T-helper 2 cell treated with Interferon-gamma antibody and Interleukin-4, amounts not matched to agents 5 μg/mL and 100 μg/mL, for 36 hours (primary cell): Measurements from ENCODE around the gene KIZ.

Experiments used
- DNase-seq: peaks from one replicate; pipeline ENCODE4 v3.0.0; 2021; ENCODE audit warnings: low spot score
- H3K27ac Mint-ChIP-seq: one replicate; pipeline ENCODE4 v1.8.0; 2021; ENCODE audit warnings: mild to moderate bottlenecking, mixed read lengths
- H3K27me3 Mint-ChIP-seq: one replicate; pipeline ENCODE4 v1.8.0; 2021; ENCODE audit warnings: low read depth, mixed read lengths
- H3K36me3 Mint-ChIP-seq: one replicate; pipeline ENCODE4 v1.8.0; 2021; ENCODE audit warnings: low read depth, mixed read lengths
- H3K4me1 Mint-ChIP-seq: one replicate; pipeline ENCODE4 v1.8.0; 2021; ENCODE audit warnings: low read depth, mixed read lengths
- H3K4me3 Mint-ChIP-seq: one replicate; pipeline ENCODE4 v1.8.0; 2022; ENCODE audit warnings: mild to moderate bottlenecking, moderate library complexity, mixed read lengths
- H3K9me3 Mint-ChIP-seq: one replicate; pipeline ENCODE4 v1.8.0; 2021; ENCODE audit warnings: mixed read lengths

The KIZ gene

DNA sequence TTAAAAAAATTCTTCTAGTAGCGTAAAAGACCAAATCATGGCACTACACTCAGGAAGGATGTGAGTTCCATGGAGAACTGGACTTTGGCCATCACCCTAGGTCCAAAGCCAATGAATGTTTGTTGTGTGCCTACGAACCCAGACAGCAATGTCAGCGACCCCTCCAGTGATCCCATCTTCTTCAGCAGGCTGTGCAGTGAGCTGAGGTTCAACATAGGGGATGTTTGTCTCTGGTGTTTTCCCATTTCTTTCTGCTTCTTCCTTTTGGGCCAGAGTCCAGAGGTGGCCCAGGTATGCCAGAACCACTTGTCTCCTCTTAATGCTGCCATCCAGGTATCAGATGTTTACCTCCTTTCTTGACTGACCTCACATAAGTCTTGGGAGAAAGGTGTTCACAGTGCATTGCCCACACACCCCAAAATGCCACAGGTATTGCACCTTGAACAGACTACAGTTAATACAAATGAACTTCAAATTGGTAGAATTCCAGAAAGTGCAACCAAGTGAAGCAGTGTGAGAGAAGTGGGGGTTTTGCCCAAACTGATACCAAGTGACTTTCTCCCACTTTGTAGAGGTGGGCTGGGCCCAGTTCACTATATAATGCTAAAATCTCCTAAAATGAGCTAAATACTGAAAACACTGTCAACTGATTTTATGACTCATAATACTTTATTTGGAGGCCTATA lies 14.1 kb downstream of the KIZ start:
- DNase-seq = no peak
- H3K36me3 Mint-ChIP-seq = peaks cover 10% of the 10 kb centered on the region
- H3K27ac Mint-ChIP-seq = no peak overlapping the region
- H3K4me1 Mint-ChIP-seq = no peaks in the 10 kb centered on the region
- H3K9me3 Mint-ChIP-seq = no peaks in the 10 kb centered on the region
- H3K4me3 Mint-ChIP-seq = no peak overlapping the region
- H3K27me3 Mint-ChIP-seq = no peaks in the 10 kb centered on the region

- Mint-ChIP-seq H3K27me3 (no peaks in the 10 kb centered on the region), H3K27ac (no peak overlapping the region), H3K9me3 (no peaks in the 10 kb centered on the region), H3K4me1 (no peaks in the 10 kb centered on the region), H3K4me3 (no peak overlapping the region), H3K36me3 (peaks cover 7% of the 10 kb centered on the region)
- DNase-seq = no peak
These were observed 15.9 kb downstream of the KIZ start for GRCh38 chr20:21141825-21142224.

GRCh38 chr20:21143194-21143890 lies 17.5 kb downstream of the KIZ start:
- no peaks in the 10 kb centered on the region for H3K4me1 Mint-ChIP-seq
- H3K4me3 Mint-ChIP-seq = no peak overlapping the region
- H3K36me3 Mint-ChIP-seq = peaks cover 10% of the 10 kb centered on the region
- no peaks in the 10 kb centered on the region for H3K27me3 Mint-ChIP-seq
- no peaks in the 10 kb centered on the region for H3K9me3 Mint-ChIP-seq
- H3K27ac Mint-ChIP-seq = no peak overlapping the region
- DNase-seq = no peak

- H3K4me3 Mint-ChIP-seq = no peak overlapping the region
- no peak for DNase-seq
- H3K9me3 Mint-ChIP-seq = no peaks in the 10 kb centered on the region
- no peaks in the 10 kb centered on the region for H3K27me3 Mint-ChIP-seq
- H3K27ac Mint-ChIP-seq = no peak overlapping the region
- no peaks in the 10 kb centered on the region for H3K4me1 Mint-ChIP-seq
- H3K36me3 Mint-ChIP-seq = peaks cover 6% of the 10 kb centered on the region
These were observed 19.5 kb downstream of the KIZ start for GRCh38 chr20:21145424-21145823.

DNA sequence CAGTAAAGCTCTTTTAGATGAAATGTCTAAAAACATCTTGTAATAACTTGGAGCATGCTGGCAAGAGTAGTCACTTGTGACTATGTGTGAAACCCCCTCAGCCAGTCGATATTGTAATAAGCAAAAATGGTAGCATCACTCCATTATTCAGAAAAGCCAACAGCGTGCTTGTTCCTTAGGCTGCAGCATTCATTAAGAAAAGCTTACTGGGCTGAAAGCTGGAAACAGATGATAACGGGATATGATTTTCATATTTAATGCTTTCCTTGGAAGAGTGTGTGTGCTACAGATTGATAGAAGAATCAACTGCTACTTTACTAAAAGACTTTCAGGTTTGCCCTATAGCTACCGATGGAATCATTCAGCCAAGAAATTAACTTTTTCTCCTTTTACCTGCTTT lies 20.3 kb downstream of the KIZ start:
- Mint-ChIP-seq H3K4me1 (no peaks in the 10 kb centered on the region), H3K27ac (no peak overlapping the region), H3K27me3 (no peaks in the 10 kb centered on the region), H3K4me3 (no peak overlapping the region), H3K36me3 (peaks cover 6% of the 10 kb centered on the region), H3K9me3 (no peaks in the 10 kb centered on the region)
- no peak for DNase-seq

DNA sequence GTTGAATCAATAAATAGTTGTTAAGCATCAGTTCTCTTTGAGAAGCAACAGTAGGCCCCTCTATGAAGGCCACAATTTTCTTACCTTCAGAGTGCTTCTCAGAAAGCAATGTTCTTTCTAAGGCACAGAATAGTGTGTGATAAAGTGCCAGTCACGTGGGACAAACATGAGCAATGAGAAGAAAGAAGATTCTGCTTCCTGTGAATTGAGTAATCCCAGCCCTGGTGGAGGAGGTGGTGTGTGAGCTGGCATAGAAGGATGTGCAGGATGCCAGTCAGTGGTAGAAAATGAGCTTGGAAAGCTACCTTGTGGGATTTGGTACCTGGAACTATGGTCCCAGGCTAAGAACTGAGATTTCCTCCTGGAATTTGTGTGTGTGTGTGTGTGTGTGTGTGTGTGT lies 21.7 kb downstream of the KIZ start:
- Mint-ChIP-seq H3K27ac (no peak overlapping the region), H3K27me3 (no peaks in the 10 kb centered on the region), H3K4me3 (no peak overlapping the region), H3K4me1 (no peaks in the 10 kb centered on the region), H3K36me3 (peaks cover 6% of the 10 kb centered on the region), H3K9me3 (no peaks in the 10 kb centered on the region)
- no peak for DNase-seq

DNA sequence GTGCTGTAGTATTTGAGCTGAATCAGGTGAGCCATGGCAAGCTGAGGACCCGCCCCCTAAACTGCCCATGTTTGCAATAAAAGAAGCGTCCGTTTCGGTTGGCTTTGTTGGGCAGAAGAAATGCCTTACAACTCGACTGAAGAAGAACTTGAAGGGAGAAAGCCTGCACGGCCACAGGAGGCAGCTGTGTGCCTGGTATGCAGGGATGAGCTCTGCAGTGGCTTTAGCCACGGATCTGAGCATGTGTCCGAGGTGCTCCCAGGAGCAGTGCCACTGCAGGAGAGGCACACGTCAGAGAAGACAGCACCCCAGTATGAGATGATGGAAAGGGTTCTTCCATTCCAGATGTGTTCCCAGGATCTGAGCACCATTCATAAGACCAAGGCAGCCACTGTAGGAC lies 23.5 kb downstream of the KIZ start:
- Mint-ChIP-seq H3K4me3 (no peak overlapping the region), H3K4me1 (no peaks in the 10 kb centered on the region), H3K27me3 (no peaks in the 10 kb centered on the region), H3K27ac (no peak overlapping the region), H3K9me3 (no peaks in the 10 kb centered on the region), H3K36me3 (peaks cover 6% of the 10 kb centered on the region)
- DNase-seq = no peak

DNA sequence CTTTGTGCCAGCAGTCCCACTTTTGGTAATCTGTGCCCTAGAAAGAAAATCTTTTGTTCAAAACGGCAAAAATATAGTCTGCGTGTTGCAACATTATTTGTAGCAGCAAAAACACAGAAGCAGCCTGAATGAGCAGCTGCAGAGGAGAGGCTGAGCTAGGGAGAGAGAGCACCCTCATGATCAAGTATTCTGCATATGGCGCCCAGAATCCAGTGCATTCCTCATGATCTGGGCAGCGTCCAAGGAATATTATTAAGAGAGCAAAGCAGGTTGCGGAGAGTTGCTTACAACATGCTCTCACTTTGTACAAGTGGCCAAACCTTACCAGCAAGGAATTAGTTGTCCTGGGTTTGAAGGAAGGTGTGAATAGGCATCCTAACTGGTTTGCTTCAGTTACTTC lies 25.9 kb downstream of the KIZ start:
- no peaks in the 10 kb centered on the region for H3K4me1 Mint-ChIP-seq
- no peak for DNase-seq
- no peaks in the 10 kb centered on the region for H3K9me3 Mint-ChIP-seq
- H3K27me3 Mint-ChIP-seq = no peaks in the 10 kb centered on the region
- peaks cover 10% of the 10 kb centered on the region for H3K36me3 Mint-ChIP-seq
- H3K4me3 Mint-ChIP-seq = no peak overlapping the region
- no peak overlapping the region for H3K27ac Mint-ChIP-seq

DNA sequence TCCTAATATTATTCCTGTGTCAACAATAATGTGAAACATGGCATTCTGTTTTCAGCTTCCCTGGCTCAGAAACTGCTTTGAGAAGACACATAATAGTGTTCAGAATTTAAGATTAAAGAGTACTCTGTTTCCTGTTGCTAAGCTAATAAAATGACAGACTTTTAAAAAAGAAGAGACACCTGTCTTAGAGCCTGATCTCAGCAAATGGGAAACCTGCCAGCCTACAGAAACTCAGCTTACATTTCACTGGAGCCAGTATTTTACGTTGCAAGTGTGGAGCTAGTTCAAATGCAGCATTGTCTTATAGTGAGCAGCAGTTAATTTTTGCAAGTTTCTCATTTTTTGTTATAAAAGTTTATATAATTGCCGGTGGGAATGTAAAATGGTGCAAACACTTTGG lies 28.8 kb downstream of the KIZ start:
- Mint-ChIP-seq H3K4me3 (no peak overlapping the region), H3K27ac (no peak overlapping the region), H3K36me3 (peaks cover 4% of the 10 kb centered on the region), H3K4me1 (peaks cover 6% of the 10 kb centered on the region), H3K27me3 (no peaks in the 10 kb centered on the region), H3K9me3 (no peaks in the 10 kb centered on the region)
- no peak for DNase-seq

GRCh38 chr20:21155268-21155667 lies 29.4 kb downstream of the KIZ start:
- Mint-ChIP-seq H3K36me3 (peaks cover 4% of the 10 kb centered on the region), H3K9me3 (no peaks in the 10 kb centered on the region), H3K4me1 (peaks cover 6% of the 10 kb centered on the region), H3K27ac (no peak overlapping the region), H3K4me3 (no peak overlapping the region), H3K27me3 (no peaks in the 10 kb centered on the region)
- no peak for DNase-seq

DNA sequence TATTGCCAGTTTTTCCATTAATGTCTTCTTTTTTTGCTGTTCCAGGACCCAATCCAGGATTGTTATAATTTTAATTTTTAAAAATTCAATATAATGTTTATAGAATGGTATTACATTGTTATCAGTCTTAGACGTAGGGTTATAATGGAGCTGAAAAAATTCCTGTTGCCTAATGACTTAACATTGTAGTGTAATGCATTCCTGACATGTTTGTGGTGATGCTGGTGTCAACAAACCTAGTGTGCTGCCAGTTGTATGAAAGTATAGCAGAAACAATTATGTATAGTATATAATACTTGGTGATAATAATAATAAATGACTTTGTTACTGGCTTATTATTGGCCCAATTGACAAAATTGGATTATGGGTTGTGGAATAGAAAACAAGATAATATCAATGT lies 30.4 kb downstream of the KIZ start:
- H3K27me3 Mint-ChIP-seq = no peaks in the 10 kb centered on the region
- peaks cover 4% of the 10 kb centered on the region for H3K36me3 Mint-ChIP-seq
- no peaks in the 10 kb centered on the region for H3K9me3 Mint-ChIP-seq
- no peak overlapping the region for H3K27ac Mint-ChIP-seq
- H3K4me3 Mint-ChIP-seq = no peak overlapping the region
- peaks cover 7% of the 10 kb centered on the region for H3K4me1 Mint-ChIP-seq
- DNase-seq = no peak

DNA sequence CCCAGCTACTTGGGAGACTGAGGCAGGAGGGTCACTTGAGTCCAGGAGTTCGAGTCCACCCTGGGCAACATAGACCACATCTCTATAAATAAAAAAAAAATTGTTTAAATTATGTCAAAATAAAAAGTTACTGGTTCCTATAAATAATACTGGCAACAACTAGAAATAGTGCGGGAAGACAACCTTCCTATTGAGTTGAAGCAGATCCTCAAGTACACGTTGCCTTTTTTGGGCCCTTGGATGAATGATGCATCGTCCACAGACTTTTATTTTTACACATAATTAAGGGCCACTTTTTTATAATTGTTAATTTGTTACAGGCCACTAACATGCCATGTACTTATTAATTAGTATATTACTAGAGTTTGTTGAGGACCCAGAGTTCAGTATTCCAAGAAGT lies 31.1 kb downstream of the KIZ start:
- Mint-ChIP-seq H3K9me3 (no peaks in the 10 kb centered on the region), H3K27ac (no peak overlapping the region), H3K27me3 (no peaks in the 10 kb centered on the region), H3K4me1 (peaks cover 7% of the 10 kb centered on the region), H3K36me3 (peaks cover 8% of the 10 kb centered on the region), H3K4me3 (no peak overlapping the region)
- no peak for DNase-seq

DNA sequence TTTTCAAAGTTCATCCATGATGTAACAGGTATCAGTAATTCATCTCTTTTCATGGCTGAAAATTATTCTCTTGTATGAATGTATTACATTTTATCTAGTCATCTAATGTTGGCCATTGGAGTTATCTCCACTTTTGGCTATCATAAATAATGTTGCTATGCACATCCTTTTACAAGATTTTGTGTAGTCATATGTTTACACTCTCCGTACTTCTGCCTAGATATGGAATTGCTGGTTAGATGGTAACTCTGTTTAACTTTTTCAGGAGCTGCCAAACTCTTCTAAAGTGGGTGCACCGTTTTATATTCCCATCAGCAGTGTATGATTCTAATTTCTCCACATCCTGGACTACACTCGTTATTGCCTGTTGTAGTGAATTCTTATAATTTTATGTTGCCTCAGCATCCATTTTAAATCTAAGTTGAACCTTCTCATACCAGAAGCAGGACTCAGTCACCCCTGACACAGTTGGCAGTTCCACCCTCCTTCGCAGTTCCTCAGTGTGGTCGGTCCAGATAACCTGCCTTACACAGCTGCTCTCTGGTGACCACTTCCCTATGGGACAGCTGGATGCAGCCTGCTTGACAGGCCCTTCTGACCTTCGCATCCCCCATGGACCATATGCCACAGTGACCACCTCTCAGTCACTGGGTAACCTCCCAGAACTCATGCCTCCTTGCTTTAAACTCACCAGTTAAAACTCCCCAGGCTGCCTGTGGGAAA lies 33.9 kb downstream of the KIZ start:
- Mint-ChIP-seq H3K4me3 (no peak overlapping the region), H3K27ac (no peak overlapping the region), H3K4me1 (peaks cover 7% of the 10 kb centered on the region), H3K9me3 (no peaks in the 10 kb centered on the region), H3K36me3 (peaks cover 20% of the 10 kb centered on the region), H3K27me3 (no peaks in the 10 kb centered on the region)
- DNase-seq = no peak

DNA sequence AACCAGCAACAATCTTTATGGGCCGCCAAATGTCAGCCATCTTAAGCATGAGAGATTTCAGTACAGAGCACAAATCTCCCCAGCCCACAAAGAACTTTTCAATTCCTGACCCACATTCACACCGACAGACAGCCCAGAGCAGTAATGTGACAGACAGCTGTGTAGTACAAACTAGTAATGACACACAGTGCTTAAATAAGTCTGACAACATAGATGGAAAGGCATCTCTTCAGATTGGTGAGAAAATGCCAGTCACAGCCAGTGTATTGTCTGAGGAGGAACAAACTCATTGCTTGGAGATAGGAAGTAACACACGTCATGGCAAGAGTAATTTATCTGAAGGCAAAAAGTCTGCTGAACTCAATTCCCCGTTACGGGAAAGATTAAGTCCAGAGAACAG lies 36.0 kb downstream of the KIZ start:
- Mint-ChIP-seq H3K27ac (no peak overlapping the region), H3K27me3 (no peaks in the 10 kb centered on the region), H3K9me3 (peaks cover 7% of the 10 kb centered on the region), H3K4me3 (no peak overlapping the region), H3K4me1 (peaks cover 21% of the 10 kb centered on the region), H3K36me3 (peaks cover 32% of the 10 kb centered on the region)
- no peak for DNase-seq
